22Rv1 (cell line): Measurements from ENCODE around the gene CORO6.

ENCODE experiments used
- H3K27ac ChIP-seq: fragments of 450-650 bp; 2 replicates; pipeline ENCODE4 v1.5.1; 2017
- CTCF ChIP-seq: fragments of 450-650 bp; IDR thresholded peaks from 2 replicates; pipeline ENCODE4 v1.5.1; 2017; ENCODE audit warnings: mild to moderate bottlenecking
- ZFX ChIP-seq: fragments of 450-650 bp; IDR thresholded peaks from 2 replicates; pipeline ENCODE4 v1.6.1; 2017; ENCODE audit warnings: antibody characterized with exemption, borderline replicate concordance

Gene CORO6

GRCh38 chr17:29622337-29623282 is at the start of gene CORO6:
Gene CORO6 (minus strand): TSS chr17:29622912. CDS start chr17:29621421, 1,491 bp downstream.
- peak within 1 kb of the TSS; percentile 43 for H3K27ac ChIP-seq
- no peak for TF ChIP-seq CTCF
- no peak for TF ChIP-seq ZFX

- no peak overlapping the region for H3K27ac ChIP-seq
- no peak for TF ChIP-seq ZFX
- TF ChIP-seq CTCF = no peak
Observed at GRCh38 chr17:29671661-29672060, 48.9 kb upstream of the CORO6 start.

- no peak for TF ChIP-seq CTCF
- no peak for TF ChIP-seq ZFX
Observed at GRCh38 chr17:29669266-29669665, 46.6 kb upstream of the CORO6 start.

GRCh38 chr17:29667969-29668368 is 45.3 kb upstream of the CORO6 start:
- no peak for TF ChIP-seq ZFX
- no peak for TF ChIP-seq CTCF
- H3K27ac ChIP-seq = no peak overlapping the region

More at GRCh38 chr17:29669266-29669665, 46.6 kb upstream of the CORO6 start:
- H3K27ac ChIP-seq = no peak overlapping the region

GRCh38 chr17:29665481-29665810 is 42.7 kb upstream of the CORO6 start:
- TF ChIP-seq CTCF (no peak), ZFX (no peak)
- no peak overlapping the region for H3K27ac ChIP-seq

GRCh38 chr17:29664743-29665480 is 42.2 kb upstream of the CORO6 start:
- H3K27ac ChIP-seq = no peak overlapping the region
- TF ChIP-seq CTCF (no peak), ZFX (no peak)

GRCh38 chr17:29663155-29663554 is 40.4 kb upstream of the CORO6 start:
- TF ChIP-seq ZFX (no peak), CTCF (no peak)
- no peak overlapping the region for H3K27ac ChIP-seq
